HTERT RPE-1 (cell line): ENCODE data around the gene FRMD5.

Experiments
- in situ Hi-C: fragments of 300-500 bp; cut with MboI; formaldehyde crosslinking; loops from 4 replicates; pipeline ENCODE4 v1.14.3; 2020; ENCODE audit warnings: low sequenced_read_pairs

The FRMD5 gene

DNA sequence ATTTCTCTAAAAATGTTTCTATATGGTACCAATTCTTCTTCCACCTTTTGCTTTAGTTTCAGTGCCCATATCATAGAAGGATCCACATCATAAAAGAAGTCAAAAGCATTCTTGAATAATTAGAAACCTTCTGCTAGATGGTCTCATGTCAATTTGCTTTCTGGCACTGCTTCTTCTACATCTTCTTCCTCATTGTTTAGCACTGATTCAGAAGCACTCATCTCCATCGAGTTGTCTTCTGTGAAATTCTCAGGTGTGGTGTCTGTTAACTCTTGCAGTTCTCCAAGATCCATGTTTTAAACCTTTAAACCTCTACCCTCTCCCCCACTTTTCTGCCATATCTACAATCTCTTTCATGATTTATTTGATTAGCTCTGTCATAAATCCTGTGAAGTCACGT lies 213.5 kb downstream of the FRMD5 start:
- in situ Hi-C loops, result no loop called here

DNA sequence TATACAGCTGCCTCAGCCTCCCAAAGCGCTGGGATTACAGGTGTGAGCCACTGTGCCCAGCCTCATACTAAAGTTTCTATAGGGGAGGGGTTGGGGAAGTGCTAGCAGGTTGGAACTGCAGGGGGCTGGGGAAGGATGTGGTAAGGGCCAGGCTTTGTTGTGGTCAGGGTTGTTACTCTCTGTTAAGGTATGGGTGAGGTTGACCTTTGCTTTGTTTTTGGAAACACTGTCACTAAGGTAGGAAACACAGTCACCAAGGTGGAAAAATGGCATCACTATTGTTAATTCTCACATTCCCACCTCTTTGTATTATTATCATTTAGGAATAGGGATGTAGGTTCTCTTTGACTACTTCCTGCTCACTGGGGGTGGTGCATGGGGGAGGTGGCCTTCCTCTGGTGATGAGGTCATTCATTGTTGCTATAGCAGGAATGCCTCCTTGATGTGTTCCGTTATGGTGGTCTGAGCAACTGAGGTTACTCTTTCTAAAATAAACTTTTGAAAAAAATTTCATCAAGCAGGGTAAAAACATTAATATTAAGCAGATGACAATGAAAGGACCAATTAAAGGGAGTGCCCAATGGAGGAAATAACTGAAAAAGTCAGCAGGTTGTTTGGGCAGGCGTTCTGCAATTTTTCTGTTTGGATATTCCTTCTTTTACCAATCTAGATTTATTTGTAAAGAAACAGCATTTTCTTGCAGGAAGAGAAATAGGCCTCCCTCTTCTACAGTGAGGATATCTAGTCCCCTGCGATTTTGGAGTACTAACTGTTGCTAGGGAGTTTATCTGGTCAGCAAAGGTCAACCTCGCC lies 217.8 kb downstream of the FRMD5 start:
- in situ Hi-C loops, result no loop called here

DNA sequence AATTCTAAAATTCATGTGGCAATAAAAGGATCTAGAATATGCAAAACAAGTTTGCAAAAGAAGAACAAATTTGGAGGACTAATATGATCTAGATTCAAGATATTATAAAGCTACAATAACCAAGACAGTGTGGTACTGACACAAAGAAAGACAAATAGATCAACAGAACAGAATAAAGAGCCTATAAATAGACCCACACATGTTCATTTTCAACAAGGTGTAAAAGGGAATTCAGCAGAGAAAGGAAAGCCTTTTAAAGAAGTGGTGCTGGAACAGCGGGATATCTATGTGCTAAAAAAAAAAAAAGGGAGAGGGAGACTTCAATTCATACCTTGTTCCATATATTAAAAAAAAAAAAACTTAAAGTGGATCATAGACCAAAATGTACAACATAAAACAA lies 219.3 kb downstream of the FRMD5 start:
- in situ Hi-C loops, result no loop called here

DNA sequence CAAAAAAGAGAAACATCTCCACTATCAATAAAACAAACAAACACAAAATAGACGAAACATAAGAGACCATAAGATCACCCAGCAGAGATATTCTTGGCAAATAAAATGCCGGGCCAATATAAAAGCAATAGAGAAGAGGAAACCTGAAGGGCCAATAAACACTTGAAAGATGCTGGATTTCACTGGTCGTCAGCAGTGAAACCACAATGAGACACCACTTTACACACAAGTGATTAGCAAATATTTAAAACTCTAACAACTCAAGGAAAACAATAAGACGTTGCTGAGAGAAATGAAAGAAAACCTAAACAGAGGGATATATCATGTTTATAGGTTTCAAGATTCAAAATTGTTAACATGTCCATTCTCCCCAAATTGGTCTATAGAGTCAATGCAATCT lies 219.7 kb downstream of the FRMD5 start:
- in situ Hi-C loops, result no loop called here

DNA sequence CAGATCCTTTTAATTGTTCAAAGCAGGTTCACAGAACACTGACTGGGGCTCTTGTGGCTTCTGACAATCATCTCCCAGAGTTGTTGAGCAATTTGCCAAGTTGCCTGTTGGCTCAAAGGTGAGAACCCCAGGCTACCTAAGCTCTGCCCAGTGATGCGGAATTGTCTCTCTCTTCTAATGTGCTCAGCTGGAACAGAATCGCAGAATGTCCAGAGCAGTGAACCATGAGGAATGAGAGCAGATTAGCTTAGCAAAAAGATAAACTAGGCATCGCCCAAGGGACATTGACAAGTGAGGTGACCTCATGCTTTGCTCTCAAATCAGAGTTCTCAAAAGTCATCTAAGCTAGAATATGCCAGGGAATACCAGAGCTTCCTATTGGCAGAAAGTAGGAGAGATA lies 220.2 kb downstream of the FRMD5 start:
- in situ Hi-C loops, result no loop called here

DNA sequence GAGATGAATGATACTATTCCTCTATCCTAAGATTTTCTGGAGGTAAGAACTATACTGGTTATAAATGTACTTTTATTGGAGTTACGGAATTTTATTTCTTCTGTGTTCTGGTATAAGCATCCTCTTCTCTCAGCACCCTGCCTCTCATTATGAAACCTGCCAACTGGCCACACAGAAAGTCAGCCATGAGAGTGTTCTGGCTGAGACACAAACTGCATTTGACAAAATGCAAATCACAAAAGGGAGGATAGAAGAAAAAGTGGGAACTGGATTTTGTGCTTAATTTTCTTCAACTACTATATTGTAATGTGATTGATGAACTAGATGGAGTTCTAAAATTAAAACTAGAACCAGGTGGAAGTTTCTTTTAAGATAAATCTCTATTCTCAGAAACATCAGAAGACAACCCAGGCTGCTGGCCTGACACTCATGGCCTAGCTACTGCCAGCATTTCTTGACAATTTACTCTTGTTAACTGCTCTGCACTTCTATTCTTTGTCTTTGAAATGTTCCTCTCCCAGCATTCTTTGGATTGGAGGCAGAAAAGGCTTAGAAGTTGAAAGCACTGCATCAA lies 225.2 kb downstream of the FRMD5 start:
- in situ Hi-C loops, result no loop called here

DNA sequence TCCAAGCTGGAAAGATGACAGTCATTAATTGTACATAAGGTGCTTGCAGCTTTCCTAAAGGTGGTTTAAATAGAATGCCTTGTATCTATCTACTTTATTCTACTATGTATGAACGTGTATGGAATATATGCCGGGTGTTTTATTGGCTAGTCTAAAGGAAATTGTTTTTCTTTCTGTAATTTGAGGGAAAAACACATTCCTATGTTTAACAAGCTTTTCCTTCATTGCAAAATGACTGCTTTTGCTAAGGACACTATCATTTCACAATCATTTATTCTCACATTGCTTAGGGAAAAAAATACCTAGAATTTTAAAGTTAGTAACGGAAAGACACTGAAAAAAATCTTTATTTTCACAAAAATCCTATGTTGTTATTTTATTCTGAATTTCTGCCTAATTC lies 226.5 kb downstream of the FRMD5 start:
- in situ Hi-C loops, result no loop called here

DNA sequence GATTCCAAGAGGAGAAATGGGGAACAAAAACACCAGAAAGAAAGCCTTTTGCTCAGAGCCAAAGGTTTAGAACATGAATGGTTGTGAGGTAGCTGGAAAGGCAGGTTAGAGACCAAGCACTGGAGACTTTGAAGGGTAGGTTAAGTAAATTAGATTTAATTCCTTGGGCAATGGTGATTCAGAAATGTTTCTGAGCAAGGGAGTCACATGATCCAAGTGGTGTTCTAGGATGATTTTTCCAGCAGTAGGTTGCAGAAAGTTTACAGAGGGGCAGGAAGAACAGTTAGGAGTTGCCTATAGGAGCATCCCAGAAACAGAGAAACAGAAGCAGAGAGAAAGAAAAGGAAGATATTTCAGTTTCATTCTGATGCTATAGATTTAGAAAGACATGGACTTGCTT lies 228.4 kb downstream of the FRMD5 start:
- in situ Hi-C loops, result no loop called here

DNA sequence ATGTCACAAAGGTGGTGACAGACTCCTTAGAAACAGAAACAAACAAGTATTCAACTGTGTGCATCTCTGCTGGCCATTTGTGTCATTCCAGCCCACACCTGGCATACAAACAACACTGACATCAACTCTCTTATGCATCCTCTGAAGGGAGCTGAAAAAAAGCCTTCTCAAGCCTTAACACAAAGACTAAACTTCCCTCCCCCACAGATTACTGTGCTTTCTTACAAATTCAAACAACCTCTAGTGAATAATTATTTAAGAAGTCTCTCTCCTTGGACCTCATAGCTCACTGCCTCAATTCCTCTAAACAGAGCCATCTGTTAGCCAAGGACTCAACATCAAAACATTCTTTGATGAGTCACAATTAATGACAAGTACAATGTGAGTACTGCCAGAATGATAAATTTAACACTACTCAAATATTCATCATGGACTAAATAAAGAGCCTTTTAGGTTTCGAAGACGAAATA lies 236.2 kb downstream of the FRMD5 start:
- in situ Hi-C loops, result no loop called here

DNA sequence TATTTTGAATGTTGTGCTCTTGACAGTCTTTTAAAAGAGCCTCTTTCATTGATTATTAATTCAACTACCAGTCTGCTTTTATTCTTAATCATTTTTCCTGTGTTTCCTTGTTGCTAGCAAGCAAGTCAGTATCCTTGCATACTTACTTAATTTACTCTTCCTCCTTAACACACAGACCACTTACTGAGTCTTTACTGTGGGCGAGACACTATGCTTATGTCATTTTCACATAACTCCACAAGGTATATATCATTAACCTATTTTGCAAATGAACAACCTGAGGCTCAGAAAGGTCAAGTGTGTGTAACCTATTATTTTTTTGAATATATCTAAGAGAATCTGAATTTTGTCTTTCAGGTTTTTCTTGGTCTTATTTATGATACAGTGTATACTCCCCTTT lies 237.3 kb downstream of the FRMD5 start:
- in situ Hi-C loops, result no loop called here

DNA sequence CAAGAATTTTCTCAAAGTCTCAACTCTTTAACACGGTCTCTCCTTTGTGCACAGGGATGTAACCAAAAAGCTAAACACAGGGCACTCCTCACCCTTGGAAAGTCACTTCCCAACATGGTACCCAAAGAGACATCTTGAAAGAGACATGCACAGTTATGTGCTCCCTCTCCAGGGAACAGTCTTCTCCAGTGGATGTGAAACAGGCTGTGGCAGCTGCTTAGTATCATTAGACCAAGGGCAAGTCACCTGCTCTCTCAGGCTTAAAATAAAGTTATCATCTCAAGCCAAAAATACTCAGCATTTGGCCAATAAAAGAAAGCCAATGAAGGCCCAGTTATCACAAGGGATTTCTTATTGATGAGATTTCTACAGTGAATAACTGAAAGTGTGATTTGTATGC lies 239.9 kb downstream of the FRMD5 start:
- in situ Hi-C loops, result no loop called here

DNA sequence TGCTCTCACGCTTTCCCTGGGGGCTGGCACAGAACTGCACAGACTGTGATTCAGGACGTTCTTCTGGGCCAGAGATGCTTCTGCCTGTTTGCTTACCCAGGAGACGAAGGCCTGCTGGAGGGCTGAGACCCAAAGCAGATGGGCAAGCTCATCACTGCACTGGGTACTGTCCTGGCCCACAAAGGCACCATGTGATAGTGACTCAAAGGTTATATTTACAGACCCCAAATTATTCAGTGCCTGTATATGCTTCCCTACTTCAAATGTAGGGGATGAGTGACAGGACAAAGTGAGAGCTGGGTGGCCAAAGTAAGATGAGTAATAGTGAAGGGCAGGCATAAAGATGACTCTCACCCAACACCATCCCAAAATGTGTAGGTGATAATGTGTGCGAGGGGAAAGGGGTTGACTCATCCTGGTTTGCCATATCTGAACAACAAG lies 240.9 kb downstream of the FRMD5 start:
- in situ Hi-C loops, result no loop called here

DNA sequence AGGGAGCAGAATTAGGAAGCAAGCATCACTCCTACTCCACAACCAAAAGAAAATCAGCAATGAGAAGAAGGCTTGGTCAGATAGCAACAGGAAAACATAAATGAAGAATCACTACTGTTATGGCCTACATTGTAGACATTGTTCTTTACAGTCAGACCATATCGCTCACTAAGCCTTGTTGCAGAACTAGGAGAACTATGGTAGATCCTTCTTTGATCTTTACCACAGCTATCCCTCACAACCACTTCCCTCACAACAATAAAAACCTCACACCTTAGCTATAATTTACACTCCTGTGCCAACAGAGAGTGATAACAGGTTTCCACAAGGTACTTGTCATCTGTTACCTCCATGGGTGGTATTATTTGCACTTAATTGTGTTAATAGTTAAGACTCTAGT lies 241.7 kb downstream of the FRMD5 start:
- in situ Hi-C loops, result no loop called here

DNA sequence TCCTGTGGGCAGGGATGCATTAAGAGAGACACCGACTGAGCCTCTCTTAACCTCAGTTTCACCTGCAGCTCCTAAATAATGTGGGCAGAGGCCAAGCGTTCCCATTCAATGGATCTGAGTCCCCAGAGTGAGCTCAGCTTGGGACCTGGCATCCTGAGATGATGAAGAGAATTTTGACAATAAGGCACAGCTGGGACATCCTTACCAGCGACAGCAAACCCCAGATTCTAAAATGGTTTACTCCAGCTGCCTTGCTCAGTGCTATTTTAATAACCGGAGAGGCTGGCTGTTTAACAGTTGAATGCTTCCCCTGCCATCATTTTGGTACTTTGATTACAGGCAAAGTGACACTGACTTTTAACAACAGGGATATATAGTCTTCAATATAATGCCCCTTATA lies 244.5 kb downstream of the FRMD5 start:
- in situ Hi-C loops, result no loop called here

DNA sequence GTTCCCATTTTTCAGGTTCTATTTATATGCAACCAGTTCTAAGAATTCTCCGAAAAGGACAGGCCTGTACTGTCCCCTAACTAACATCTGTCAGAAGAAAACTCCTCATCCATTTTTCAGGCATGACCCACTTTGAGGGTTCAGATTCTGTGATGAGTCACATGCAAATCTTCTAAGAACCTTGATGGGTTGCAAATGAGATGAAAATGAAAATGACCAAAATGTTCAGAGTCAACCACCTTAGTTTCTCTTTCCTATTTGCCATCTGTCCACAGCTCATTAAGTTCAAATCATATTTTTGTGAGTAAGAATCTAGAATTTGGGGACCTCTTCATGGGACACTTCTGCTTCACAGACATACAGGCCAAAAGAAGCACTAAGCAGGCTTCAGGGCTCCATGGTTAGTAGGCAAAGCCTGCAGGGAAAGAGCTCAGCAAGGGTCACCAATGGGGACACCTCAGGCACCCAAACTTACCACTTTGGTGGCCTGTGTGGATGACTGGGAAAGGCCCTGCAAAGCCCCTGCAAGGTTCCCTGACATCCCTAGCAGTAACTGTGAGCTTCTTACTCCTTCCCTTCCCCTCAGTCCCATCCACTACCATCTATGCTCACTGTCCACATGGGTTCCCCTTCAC lies 246.3 kb downstream of the FRMD5 start:
- in situ Hi-C loops, result no loop called here

DNA sequence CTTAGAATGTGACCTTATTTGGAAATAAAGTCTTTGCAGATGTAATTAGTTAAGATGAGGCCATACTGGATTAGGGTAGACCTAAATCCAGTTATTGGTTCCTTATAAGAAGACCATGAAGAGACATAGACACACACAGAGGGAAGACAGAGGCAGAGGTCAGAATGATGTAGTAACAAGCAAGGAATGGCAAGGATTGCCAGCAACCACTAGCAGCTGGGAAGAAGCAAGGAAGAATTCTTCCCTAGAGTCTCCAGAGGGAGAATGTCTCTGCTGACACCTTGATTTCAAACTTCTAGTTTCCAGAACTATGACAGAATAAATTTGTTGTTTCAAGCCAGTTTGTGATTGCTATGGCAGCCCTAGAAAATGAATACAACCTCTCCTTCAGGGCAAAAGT lies 251.6 kb downstream of the FRMD5 start:
- in situ Hi-C loops, result no loop called here

DNA sequence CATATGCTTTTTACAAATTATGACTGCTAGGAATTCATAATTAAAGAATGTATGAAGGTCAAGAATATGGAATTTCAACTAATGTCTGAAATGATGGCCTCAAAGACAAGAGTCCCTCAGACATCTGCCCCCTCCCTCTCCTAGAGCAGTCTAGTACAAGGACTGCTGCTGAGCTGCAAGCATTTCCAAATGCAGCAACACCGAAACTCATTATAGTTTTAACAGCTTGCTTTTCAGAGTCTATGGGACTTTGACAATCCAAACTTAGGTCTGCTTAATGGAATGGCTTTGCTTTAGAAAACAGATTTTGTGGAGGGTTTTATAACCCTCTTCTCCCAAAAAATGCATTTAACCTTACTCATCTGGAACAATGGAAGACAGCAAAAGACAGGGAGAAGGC lies 252.9 kb downstream of the FRMD5 start:
- in situ Hi-C loops, result no loop called here

DNA sequence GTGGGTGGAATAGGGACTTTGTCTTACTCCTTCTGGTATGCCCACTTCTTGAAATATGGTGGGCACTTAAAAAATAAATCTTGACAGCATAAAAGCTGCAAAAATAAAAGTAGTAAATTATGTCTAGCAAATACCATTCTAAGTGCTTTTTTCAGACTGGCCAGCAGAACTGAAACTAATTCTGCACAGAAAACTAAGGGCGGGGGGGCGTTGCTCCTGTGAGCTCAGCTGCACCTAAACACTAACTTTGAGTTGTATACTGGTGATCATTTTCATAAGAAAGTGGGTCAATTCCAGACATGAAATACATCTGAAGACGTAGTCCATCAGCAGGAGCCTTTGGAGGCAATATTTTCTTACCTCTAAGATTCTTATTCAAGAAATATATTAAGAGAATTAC lies 253.5 kb downstream of the FRMD5 start:
- in situ Hi-C loops, result no loop called here

DNA sequence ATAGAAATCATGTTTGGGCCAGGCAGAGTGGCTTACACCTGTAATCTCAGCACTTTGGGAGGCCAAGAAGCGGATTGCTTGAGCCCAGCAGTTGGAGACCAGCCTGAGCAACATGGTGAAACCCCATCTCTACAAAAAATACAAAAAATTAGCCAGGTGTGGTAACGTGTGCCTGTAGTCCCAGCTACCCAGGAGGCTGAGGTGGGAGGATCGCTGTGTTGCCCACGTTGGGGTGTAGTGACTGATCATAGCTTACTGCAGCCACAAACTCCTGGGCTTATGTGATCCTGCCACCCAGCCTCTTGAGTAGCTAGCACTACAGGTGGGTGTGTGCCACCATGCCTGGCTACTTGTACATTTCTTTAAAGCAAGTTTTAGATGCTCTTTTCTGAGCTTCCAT lies 254.0 kb downstream of the FRMD5 start:
- in situ Hi-C loops, result no loop called here

DNA sequence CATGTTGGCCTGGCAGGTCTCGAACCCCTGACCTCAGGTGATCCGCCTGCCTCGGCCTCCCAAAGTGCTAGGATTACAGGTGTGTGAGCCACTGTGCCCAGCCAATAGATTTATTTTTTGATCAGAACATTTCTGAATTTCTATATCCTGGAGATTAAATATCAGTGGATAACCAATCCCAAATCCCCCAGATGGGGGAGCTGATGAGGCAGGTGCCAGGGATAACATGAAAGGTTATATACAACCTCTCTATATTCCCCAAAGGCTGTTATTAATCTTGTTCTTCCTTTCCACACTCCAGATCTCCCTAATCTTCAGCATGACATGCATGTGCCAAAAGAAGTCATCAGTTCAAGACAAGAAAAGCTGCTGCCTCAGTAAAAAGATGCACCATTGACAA lies 256.0 kb downstream of the FRMD5 start:
- in situ Hi-C loops, result no loop called here

DNA sequence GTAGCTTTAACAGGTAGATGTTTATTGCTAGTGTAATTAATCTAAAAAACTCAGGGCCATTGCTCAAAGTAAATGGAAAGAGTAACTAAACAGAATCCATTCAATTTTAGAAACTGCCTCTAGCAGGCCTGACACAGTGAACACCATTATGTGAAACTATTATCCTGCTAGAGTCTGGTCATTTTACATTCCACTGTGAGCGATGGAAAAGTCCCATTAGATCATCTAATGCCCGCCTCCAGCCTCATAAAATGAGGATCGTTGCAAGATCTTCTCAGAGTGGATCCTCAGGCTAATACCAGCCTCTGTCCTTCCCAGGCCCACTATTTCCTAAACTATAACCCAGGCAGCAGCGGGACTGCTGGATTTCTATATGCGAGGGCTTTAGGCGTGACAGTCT lies 260.6 kb downstream of the FRMD5 start:
- in situ Hi-C loops, result no loop called here

DNA sequence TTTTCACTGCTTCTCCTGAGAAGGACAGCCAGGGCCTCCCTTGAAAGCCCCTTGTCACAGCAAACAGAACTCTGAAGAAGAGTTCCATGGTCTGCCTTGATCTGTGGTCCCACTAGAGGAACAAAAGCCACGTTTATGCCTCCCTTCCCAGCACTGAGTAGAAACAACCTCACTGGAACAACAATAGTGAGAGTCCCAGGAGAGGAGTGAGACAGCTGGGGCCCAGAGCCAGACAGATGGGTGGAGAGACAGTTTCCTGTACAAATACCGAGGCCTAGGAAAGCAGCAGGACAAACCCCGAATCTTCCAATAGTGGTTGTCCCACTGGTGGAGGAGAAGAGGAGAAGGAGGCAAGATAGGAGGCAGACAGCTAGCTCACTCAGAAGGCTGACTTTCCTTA lies 262.2 kb downstream of the FRMD5 start:
- in situ Hi-C loops, result no loop called here
